Activated naive CD4-positive, alpha-beta T cell treated with anti-CD3 and anti-CD28 coated beads, Interleukin-2, amount 50 U/mL, for 72 hours (primary cell): ENCODE data around the gene B4GALNT1. TPM values are rescaled to one million over a fixed set of nuclear protein-coding genes. Genes with fewer than 3 reads are reported as not detected.
"Not testable (repeated sequence)": the region's sequence is repeated elsewhere in the genome, so short reads cannot be mapped to it uniquely, and the experiment has no call there.

Source experiments
- ATAC-seq, 2 donors: fragments of 150-1000 bp; cut with Tn5 transposase; 2 replicates each; pipeline ENCODE4 v1.10.0; 2021; ENCODE audit warnings: mild to moderate bottlenecking in 2 of 2, moderate library complexity in 2 of 2
- DNase-seq, 2 donors: peaks; one replicate each; pipeline ENCODE4 v3.0.0; 2021 to 2022; ENCODE audit warnings: low spot score in 2 of 2
- H3K27ac Mint-ChIP-seq, 2 donors: one replicate each; pipeline ENCODE4 v1.8.0; 2022; ENCODE audit warnings: mild to moderate bottlenecking in 2 of 2, mixed read lengths in 2 of 2
- H3K36me3 Mint-ChIP-seq, 2 donors: one replicate each; pipeline ENCODE4 v1.8.0; 2022; ENCODE audit warnings: mixed read lengths in 2 of 2
- H3K9me3 Mint-ChIP-seq, 2 donors: one replicate each; pipeline ENCODE4 v1.8.0; 2022; ENCODE audit warnings: mixed read lengths in 2 of 2
- total RNA-seq, 2 donors: library from RNA; stranded (reverse); gene quantifications; one replicate each; pipeline ENCODE4 v1.2.3, GENCODE V29; 2022

The B4GALNT1 gene
- total RNA-seq, 2 donors from 2014 or later = 2.6 to 3.2 TPM

GRCh38 chr12:57626111-57626920 lies 6.7 kb downstream of the B4GALNT1 start:
- Mint-ChIP-seq H3K9me3 (no peaks in the 10 kb centered on the region), H3K27ac (no peak overlapping the region), H3K36me3 (no peaks in the 10 kb centered on the region)
- no peak for ATAC-seq
- DNase-seq = peak in 1 of 2 donors; percentile 2

- no peak overlapping the region for H3K27ac Mint-ChIP-seq
- no peaks in the 10 kb centered on the region for H3K9me3 Mint-ChIP-seq
- ATAC-seq (no peak), DNase-seq (peak in 1 of 2 donors; percentile 2)
- peaks cover 0 to 4% of the 10 kb centered on the region in 2 donors for H3K36me3 Mint-ChIP-seq
Measured at GRCh38 chr12:57625261-57626032, 7.6 kb downstream of the B4GALNT1 start.

GRCh38 chr12:57624441-57625220 lies 8.4 kb downstream of the B4GALNT1 start:
- no peak for ATAC-seq
- peak in 1 of 2 donors; percentile 1 for DNase-seq

GRCh38 chr12:57623811-57624390 lies 9.1 kb downstream of the B4GALNT1 start:
- ATAC-seq = no peak
- Mint-ChIP-seq H3K9me3 (no peaks in the 10 kb centered on the region), H3K36me3 (peaks cover 0 to 4% of the 10 kb centered on the region in 2 donors), H3K27ac (no peak overlapping the region)
- peak in 1 of 2 donors; percentile 1 for DNase-seq

More at GRCh38 chr12:57624441-57625220, 8.4 kb downstream of the B4GALNT1 start:
- Mint-ChIP-seq H3K36me3 (peaks cover 0 to 4% of the 10 kb centered on the region in 2 donors), H3K27ac (no peak overlapping the region), H3K9me3 (no peaks in the 10 kb centered on the region)

DNA sequence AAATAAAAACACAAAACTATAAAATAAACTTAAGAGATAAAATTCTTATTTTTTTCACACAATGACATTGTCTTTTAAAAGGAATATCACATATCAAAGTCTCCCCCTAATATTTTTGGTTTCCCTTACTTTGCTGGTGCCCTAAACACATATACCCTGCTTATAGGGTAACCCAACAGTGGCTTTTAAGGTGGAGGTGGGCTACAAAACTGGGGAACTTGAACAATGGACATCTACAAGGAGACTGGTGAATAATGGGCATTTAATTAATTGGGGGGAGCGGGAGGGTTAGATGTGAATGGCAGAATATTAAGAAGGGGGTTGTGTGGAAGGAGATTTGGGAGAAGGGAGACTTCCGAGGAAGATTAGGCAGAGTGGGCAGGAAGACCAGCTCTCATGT lies 9.6 kb downstream of the B4GALNT1 start:
- peaks cover 0 to 4% of the 10 kb centered on the region in 2 donors for H3K36me3 Mint-ChIP-seq
- no peaks in the 10 kb centered on the region for H3K9me3 Mint-ChIP-seq
- no peak for ATAC-seq

DNA sequence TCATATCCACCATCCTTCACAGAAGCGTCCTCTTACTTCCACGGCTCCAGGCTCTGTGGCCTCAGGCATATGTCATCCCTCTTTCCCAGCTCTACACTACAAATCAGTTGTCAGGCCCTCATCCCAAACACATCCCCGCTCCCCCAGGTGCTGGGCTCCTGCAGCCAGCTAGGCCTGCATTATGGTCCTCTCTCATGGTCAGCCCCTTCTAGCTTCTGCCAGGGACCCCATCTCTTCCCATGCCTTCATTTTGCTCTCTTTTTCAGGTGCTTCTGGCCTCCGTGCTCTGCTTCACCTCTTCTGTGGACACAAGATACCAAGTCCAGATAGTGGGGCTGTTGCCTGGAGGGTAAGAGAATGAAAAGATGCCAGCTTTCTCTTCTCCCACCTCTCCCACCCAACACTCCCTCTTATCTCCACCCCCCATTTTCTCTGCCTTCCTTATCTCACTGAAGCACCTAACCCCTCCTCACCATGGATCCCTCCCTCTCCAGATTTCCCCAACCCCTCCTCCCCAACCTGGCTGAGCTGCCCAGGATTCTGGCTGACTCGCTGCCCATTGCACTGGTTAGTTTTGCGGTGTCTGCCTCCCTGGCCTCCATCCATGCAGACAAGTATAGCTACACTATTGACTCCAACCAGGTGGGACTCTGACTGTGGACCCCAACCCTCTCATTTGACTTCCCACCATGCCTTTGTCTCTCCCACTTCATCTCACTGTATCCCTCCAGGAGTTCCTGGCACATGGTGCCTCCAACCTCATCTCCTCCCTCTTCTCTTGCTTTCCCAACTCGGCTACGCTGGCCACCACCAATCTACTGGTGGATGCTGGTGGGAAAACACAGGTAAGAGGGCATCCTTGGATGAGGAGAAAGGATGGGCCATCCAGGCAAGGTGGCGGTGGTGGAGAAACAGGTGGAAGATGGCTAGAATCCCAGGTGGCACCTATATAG lies 10.4 kb downstream of the B4GALNT1 start:
- Mint-ChIP-seq H3K27ac (no peak overlapping the region), H3K9me3 (no peaks in the 10 kb centered on the region), H3K36me3 (peaks cover 0 to 4% of the 10 kb centered on the region in 2 donors)
- DNase-seq (peak in 1 of 2 donors; percentile 2), ATAC-seq (no peak)

More for the DNA sequence above, 9.6 kb downstream of the B4GALNT1 start:
- H3K27ac Mint-ChIP-seq = no peak overlapping the region
- peak in 1 of 2 donors; percentile 1 for DNase-seq

DNA sequence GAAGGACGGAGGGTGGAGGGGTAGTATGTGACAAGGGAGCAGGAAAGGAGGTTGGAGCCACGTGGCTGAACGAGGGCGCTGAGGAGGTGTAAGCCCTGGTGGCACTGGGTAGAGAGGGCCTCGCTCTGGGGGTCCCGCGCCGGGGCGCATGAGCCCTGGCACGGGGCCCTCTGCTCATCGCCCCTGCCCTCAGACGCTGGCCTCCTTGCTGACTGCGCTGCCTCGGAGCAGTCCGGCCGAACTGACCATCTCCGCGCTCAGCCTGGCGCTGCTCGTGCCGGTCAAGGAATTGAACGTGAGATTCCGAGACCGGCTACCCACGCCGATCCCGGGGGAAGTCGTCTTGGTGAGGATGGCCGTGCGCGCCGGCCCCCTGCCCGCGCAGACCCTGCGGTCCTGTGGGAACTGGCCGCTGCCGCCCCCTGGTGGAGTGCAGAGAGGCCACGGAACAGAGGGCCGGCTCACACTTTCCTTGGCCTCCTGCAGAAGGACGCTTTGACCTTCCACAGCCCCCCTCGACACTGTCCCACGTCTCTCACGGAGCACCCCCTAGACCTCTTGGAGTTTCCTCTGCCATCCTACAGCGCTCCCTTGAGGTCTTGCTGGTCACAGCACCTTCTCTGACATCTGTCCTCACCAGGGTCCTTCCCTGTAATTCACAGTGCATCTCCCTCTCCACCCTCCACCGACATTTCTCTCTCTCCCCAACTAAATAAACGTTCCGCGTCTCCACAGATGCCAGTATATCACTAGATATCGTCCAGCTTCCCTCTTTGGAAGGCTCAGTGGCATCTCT lies 11.3 kb downstream of the B4GALNT1 start:
- Mint-ChIP-seq H3K36me3 (peaks cover 0 to 4% of the 10 kb centered on the region in 2 donors), H3K9me3 (no peaks in the 10 kb centered on the region), H3K27ac (no peak overlapping the region)
- ATAC-seq (peak; percentile 86 to 89), DNase-seq (peak in 1 of 2 donors; percentile 71)

GRCh38 chr12:57620936-57621496 lies 12.0 kb downstream of the B4GALNT1 start:
- DNase-seq (no peak), ATAC-seq (peak in 1 of 2 donors; percentile 20)
- H3K27ac Mint-ChIP-seq = no peak overlapping the region
- no peaks in the 10 kb centered on the region for H3K9me3 Mint-ChIP-seq
- peaks cover 0 to 4% of the 10 kb centered on the region in 2 donors for H3K36me3 Mint-ChIP-seq

- no peaks in the 10 kb centered on the region for H3K9me3 Mint-ChIP-seq
- H3K36me3 Mint-ChIP-seq = peaks cover 0 to 4% of the 10 kb centered on the region in 2 donors
- ATAC-seq (no peak), DNase-seq (no peak)
- no peak overlapping the region for H3K27ac Mint-ChIP-seq
Measured at GRCh38 chr12:57620245-57620935, 12.6 kb downstream of the B4GALNT1 start.

DNA sequence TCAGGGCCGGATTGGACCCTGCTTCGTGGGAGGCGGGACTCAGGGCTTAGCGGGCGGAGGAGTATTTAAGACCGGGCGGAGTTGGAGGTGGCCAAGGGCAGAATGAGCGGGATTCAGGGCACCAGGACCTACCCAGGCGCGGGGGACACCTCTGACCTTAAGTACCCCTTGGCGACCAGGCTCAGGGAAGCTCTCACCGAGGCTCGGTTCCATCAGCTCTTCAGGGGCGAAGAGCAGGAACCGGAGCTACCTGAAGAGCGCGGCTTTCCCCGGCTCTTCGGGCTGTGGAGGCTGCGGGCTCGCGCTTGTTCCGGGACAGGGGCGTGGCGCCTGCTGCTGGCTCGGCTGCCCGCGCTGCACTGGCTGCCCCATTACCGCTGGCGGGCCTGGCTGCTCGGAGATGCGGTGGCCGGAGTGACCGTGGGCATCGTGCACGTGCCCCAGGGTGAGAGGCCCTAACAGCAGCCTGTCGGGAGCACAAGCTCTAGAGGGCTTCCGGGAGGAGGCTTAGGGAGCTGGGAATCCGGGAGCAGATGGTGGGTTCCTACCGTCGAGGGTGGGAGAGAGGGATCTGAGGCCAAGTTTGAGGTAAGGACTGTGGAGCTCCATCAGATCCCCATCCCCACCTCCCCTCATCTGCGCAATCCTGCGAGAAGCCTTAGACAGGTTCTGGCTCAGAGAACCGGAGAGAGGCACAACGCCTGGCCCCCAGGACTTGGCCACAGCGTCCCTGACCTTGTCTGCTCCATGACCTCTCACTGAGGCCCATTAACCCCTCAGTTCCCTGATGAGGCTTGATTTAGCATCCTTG lies 13.4 kb downstream of the B4GALNT1 start:
- Mint-ChIP-seq H3K36me3 (peaks cover 0 to 4% of the 10 kb centered on the region in 2 donors), H3K27ac (no peak overlapping the region), H3K9me3 (no peaks in the 10 kb centered on the region)
- DNase-seq (no peak), ATAC-seq (peak; percentile 27 to 36)

GRCh38 chr12:57618966-57619433 lies 14.0 kb downstream of the B4GALNT1 start:
- Mint-ChIP-seq H3K36me3 (peaks cover 0 to 4% of the 10 kb centered on the region in 2 donors), H3K9me3 (no peaks in the 10 kb centered on the region), H3K27ac (no peak overlapping the region)
- no peak for DNase-seq
- ATAC-seq = no peak

- not testable (repeated sequence) for H3K9me3 Mint-ChIP-seq, DNase-seq, ATAC-seq, H3K27ac Mint-ChIP-seq, H3K36me3 Mint-ChIP-seq
Measured at GRCh38 chr12:57618431-57618830, 14.6 kb downstream of the B4GALNT1 start.

DNA sequence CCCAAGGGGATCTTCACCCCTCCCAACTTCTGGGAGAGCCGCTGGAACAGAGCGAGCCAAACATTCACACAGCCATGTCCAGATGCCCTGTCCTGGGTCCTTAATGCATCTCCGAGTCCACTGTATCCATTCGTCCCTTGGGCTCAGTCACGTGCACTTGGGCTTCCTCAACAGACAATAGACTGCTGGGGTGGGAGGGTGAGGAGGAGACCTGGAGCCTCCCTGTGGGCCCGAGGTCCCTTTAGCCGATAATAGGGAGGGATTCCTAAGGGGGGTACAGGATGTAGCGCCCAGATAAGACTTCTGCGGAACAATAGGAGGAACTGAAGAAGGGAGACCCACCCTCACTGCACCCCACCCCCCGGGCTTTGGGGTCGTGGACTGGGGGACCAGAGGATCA lies 15.1 kb downstream of the B4GALNT1 start:
- peaks cover 0 to 4% of the 10 kb centered on the region in 2 donors for H3K36me3 Mint-ChIP-seq
- no peak overlapping the region for H3K27ac Mint-ChIP-seq
- ATAC-seq = no peak
- no peaks in the 10 kb centered on the region for H3K9me3 Mint-ChIP-seq
- no peak for DNase-seq
